ENCODE results near the gene XYLT1.

The XYLT1 gene

GRCh38 chr16:17474572-17474971 is 3.8 kb upstream of the XYLT1 start:
- peak in 1 of 2 donors; percentile 31 for DNase-seq (ENCODE audit: low spot score in 2 of 2)
- ATAC-seq (ENCODE audit: low read depth) = peak; percentile 23
- H3K36me3 Mint-ChIP-seq = no peaks in the 10 kb centered on the region
- H3K27me3 Mint-ChIP-seq = peaks cover under 1% of the 10 kb centered on the region
- H3K9me3 Mint-ChIP-seq = no peaks in the 10 kb centered on the region
- peak overlapping the region; percentile 60 for H3K4me3 Mint-ChIP-seq
- peaks cover 24% of the 10 kb centered on the region for H3K4me1 Mint-ChIP-seq
- H3K27ac Mint-ChIP-seq = peak overlapping the region; percentile 14

GRCh38 chr16:17474037-17474436 is 3.3 kb upstream of the XYLT1 start:
- peak overlapping the region; percentile 60 for H3K4me3 Mint-ChIP-seq
- H3K36me3 Mint-ChIP-seq = no peaks in the 10 kb centered on the region
- peak overlapping the region; percentile 14 for H3K27ac Mint-ChIP-seq

GRCh38 chr16:17471719-17472461 is 1.1 kb upstream of the XYLT1 start:
- peak overlapping the region; percentile 62 for H3K4me3 Mint-ChIP-seq
- H3K4me1 Mint-ChIP-seq = peaks cover 46% of the 10 kb centered on the region
- H3K9me3 Mint-ChIP-seq = no peaks in the 10 kb centered on the region
- no peak overlapping the region for H3K27ac Mint-ChIP-seq
- no peaks in the 10 kb centered on the region for H3K36me3 Mint-ChIP-seq
- peaks cover 2% of the 10 kb centered on the region for H3K27me3 Mint-ChIP-seq
- DNase-seq (ENCODE audit: low spot score in 2 of 2) = no peak
- ATAC-seq (ENCODE audit: low read depth) = no peak

More at GRCh38 chr16:17474037-17474436, 3.3 kb upstream of the XYLT1 start:
- DNase-seq (ENCODE audit: low spot score in 2 of 2) = no peak
- Mint-ChIP-seq H3K9me3 (no peaks in the 10 kb centered on the region), H3K4me1 (peaks cover 29% of the 10 kb centered on the region), H3K27me3 (peaks cover 2% of the 10 kb centered on the region)
- no peak for ATAC-seq (ENCODE audit: low read depth)

- no peak for DNase-seq (ENCODE audit: low spot score in 2 of 2)
- Mint-ChIP-seq H3K4me3 (peak overlapping the region; percentile 88), H3K27ac (peak overlapping the region; percentile 74), H3K36me3 (peaks cover 4% of the 10 kb centered on the region), H3K9me3 (no peaks in the 10 kb centered on the region), H3K4me1 (peaks cover 39% of the 10 kb centered on the region), H3K27me3 (peaks cover 2% of the 10 kb centered on the region)
- peak; percentile 36 for ATAC-seq (ENCODE audit: low read depth)
Measured at GRCh38 chr16:17470182-17470907, 415 bp downstream of the XYLT1 start.

- Mint-ChIP-seq H3K27me3 (peaks cover 2% of the 10 kb centered on the region), H3K27ac (peak overlapping the region; percentile 74), H3K36me3 (peaks cover 5% of the 10 kb centered on the region), H3K4me3 (peak overlapping the region; percentile 88), H3K4me1 (peaks cover 35% of the 10 kb centered on the region), H3K9me3 (no peaks in the 10 kb centered on the region)
- peak in 1 of 2 donors; percentile 53 for DNase-seq (ENCODE audit: low spot score in 2 of 2)
- peak; percentile 52 for ATAC-seq (ENCODE audit: low read depth)
Measured at GRCh38 chr16:17469741-17470181, 999 bp downstream of the XYLT1 start.

- H3K9me3 Mint-ChIP-seq = no peaks in the 10 kb centered on the region
- ATAC-seq (ENCODE audit: low read depth) = peak; percentile 5
- peaks cover 5% of the 10 kb centered on the region for H3K36me3 Mint-ChIP-seq
- H3K4me1 Mint-ChIP-seq = peaks cover 30% of the 10 kb centered on the region
- peak overlapping the region; percentile 74 for H3K27ac Mint-ChIP-seq
- H3K27me3 Mint-ChIP-seq = peaks cover 2% of the 10 kb centered on the region
- peak in 1 of 2 donors; percentile 21 for DNase-seq (ENCODE audit: low spot score in 2 of 2)
- peak overlapping the region; percentile 88 for H3K4me3 Mint-ChIP-seq
Measured at GRCh38 chr16:17469011-17469740, 1.6 kb downstream of the XYLT1 start.

GRCh38 chr16:17468611-17469010 is 2.1 kb downstream of the XYLT1 start:
- peaks cover 8% of the 10 kb centered on the region for H3K36me3 Mint-ChIP-seq
- no peak overlapping the region for H3K27ac Mint-ChIP-seq
- ATAC-seq (ENCODE audit: low read depth) = no peak
- H3K9me3 Mint-ChIP-seq = no peaks in the 10 kb centered on the region
- H3K4me3 Mint-ChIP-seq = peak overlapping the region; percentile 88
- H3K4me1 Mint-ChIP-seq = peaks cover 35% of the 10 kb centered on the region
- H3K27me3 Mint-ChIP-seq = peaks cover 2% of the 10 kb centered on the region
- DNase-seq (ENCODE audit: low spot score in 2 of 2) = no peak

- Mint-ChIP-seq H3K4me1 (peaks cover 40% of the 10 kb centered on the region), H3K36me3 (peaks cover 8% of the 10 kb centered on the region), H3K27ac (no peak overlapping the region), H3K4me3 (peak overlapping the region; percentile 64), H3K9me3 (no peaks in the 10 kb centered on the region), H3K27me3 (peaks cover 2% of the 10 kb centered on the region)
- no peak for DNase-seq (ENCODE audit: low spot score in 2 of 2)
- no peak for ATAC-seq (ENCODE audit: low read depth)
Measured at GRCh38 chr16:17467923-17468540, 2.7 kb downstream of the XYLT1 start.

GRCh38 chr16:17466876-17467275 is 3.9 kb downstream of the XYLT1 start:
- H3K27me3 Mint-ChIP-seq = peaks cover 2% of the 10 kb centered on the region
- no peak overlapping the region for H3K4me3 Mint-ChIP-seq
- H3K27ac Mint-ChIP-seq = no peak overlapping the region
- H3K4me1 Mint-ChIP-seq = peaks cover 50% of the 10 kb centered on the region
- H3K36me3 Mint-ChIP-seq = peaks cover 8% of the 10 kb centered on the region
- no peak for ATAC-seq (ENCODE audit: low read depth)
- no peak for DNase-seq (ENCODE audit: low spot score in 2 of 2)
- no peaks in the 10 kb centered on the region for H3K9me3 Mint-ChIP-seq

- ATAC-seq (ENCODE audit: low read depth) (no peak), DNase-seq (ENCODE audit: low spot score in 2 of 2) (no peak)
- Mint-ChIP-seq H3K27ac (no peak overlapping the region), H3K4me3 (no peak overlapping the region), H3K4me1 (peaks cover 60% of the 10 kb centered on the region), H3K36me3 (peaks cover 10% of the 10 kb centered on the region), H3K27me3 (peaks cover 2% of the 10 kb centered on the region), H3K9me3 (peaks cover 2% of the 10 kb centered on the region)
Measured at GRCh38 chr16:17465460-17465859, 5.3 kb downstream of the XYLT1 start.

GRCh38 chr16:17463335-17463734 is 7.4 kb downstream of the XYLT1 start:
- DNase-seq (ENCODE audit: low spot score in 2 of 2) (no peak), ATAC-seq (ENCODE audit: low read depth) (no peak)
- Mint-ChIP-seq H3K27me3 (no peaks in the 10 kb centered on the region), H3K4me3 (no peak overlapping the region), H3K36me3 (peaks cover 10% of the 10 kb centered on the region), H3K27ac (peak overlapping the region; percentile 62), H3K4me1 (peaks cover 57% of the 10 kb centered on the region), H3K9me3 (peaks cover 2% of the 10 kb centered on the region)

GRCh38 chr16:17461951-17462729 is 8.6 kb downstream of the XYLT1 start:
- DNase-seq (ENCODE audit: low spot score in 2 of 2) = peak in 1 of 2 donors; percentile 48
- Mint-ChIP-seq H3K4me1 (peaks cover 49% of the 10 kb centered on the region), H3K4me3 (peak overlapping the region; percentile 71), H3K9me3 (peaks cover 2% of the 10 kb centered on the region), H3K27ac (peak overlapping the region; percentile 62), H3K36me3 (peaks cover 10% of the 10 kb centered on the region), H3K27me3 (no peaks in the 10 kb centered on the region)
- ATAC-seq (ENCODE audit: low read depth) = peak; percentile 59

GRCh38 chr16:17460890-17461289 is 9.9 kb downstream of the XYLT1 start:
- Mint-ChIP-seq H3K9me3 (peaks cover 2% of the 10 kb centered on the region), H3K4me1 (peaks cover 45% of the 10 kb centered on the region), H3K4me3 (peak overlapping the region; percentile 60), H3K27ac (peak overlapping the region; percentile 68), H3K36me3 (peaks cover 7% of the 10 kb centered on the region), H3K27me3 (no peaks in the 10 kb centered on the region)
- peak in 1 of 2 donors; percentile 12 for DNase-seq (ENCODE audit: low spot score in 2 of 2)
- ATAC-seq (ENCODE audit: low read depth) = no peak
